Measurements from ENCODE around the gene GSTK1. TPM values are rescaled to one million over a fixed set of nuclear protein-coding genes. Genes with fewer than 3 reads are reported as not detected.
A peak's percentile ranks its signal among the peaks of the same experiment; 100 is the strongest.

The GSTK1 gene
- total RNA-seq, 1 donor from 2014 or later, result 291 TPM

GRCh38 chr7:143299346-143299745 lies 36.1 kb downstream of the GSTK1 start:
- no peak for DNase-seq
- Histone ChIP-seq H3K9me3 (replicated peaks) (no peaks in the 10 kb centered on the region), H3K4me1 (peaks cover 40% of the 10 kb centered on the region), H3K27me3 (ENCODE audit: low read depth) (no peaks in the 10 kb centered on the region), H3K36me3 (peaks cover 98% of the 10 kb centered on the region), H3K27ac (replicated peaks) (peak overlapping the region; percentile 43), H3K4me3 (no peak overlapping the region)
- no peak for TF ChIP-seq CTCF (IDR thresholded peaks at IDR 0.05; ENCODE audit: borderline replicate concordance)
- intact Hi-C loops (cut with micrococcal nuclease), result no loop called here

GRCh38 chr7:143299840-143300239 lies 36.6 kb downstream of the GSTK1 start:
- Histone ChIP-seq H3K27ac (replicated peaks) (peak overlapping the region; percentile 43), H3K9me3 (replicated peaks) (no peaks in the 10 kb centered on the region), H3K36me3 (peaks cover 98% of the 10 kb centered on the region), H3K4me3 (no peak overlapping the region), H3K27me3 (ENCODE audit: low read depth) (no peaks in the 10 kb centered on the region), H3K4me1 (peaks cover 40% of the 10 kb centered on the region)
- intact Hi-C loops (cut with micrococcal nuclease), result no loop called here
- no peak for DNase-seq
- peak; percentile 63 for TF ChIP-seq CTCF (IDR thresholded peaks at IDR 0.05; ENCODE audit: borderline replicate concordance)

DNA sequence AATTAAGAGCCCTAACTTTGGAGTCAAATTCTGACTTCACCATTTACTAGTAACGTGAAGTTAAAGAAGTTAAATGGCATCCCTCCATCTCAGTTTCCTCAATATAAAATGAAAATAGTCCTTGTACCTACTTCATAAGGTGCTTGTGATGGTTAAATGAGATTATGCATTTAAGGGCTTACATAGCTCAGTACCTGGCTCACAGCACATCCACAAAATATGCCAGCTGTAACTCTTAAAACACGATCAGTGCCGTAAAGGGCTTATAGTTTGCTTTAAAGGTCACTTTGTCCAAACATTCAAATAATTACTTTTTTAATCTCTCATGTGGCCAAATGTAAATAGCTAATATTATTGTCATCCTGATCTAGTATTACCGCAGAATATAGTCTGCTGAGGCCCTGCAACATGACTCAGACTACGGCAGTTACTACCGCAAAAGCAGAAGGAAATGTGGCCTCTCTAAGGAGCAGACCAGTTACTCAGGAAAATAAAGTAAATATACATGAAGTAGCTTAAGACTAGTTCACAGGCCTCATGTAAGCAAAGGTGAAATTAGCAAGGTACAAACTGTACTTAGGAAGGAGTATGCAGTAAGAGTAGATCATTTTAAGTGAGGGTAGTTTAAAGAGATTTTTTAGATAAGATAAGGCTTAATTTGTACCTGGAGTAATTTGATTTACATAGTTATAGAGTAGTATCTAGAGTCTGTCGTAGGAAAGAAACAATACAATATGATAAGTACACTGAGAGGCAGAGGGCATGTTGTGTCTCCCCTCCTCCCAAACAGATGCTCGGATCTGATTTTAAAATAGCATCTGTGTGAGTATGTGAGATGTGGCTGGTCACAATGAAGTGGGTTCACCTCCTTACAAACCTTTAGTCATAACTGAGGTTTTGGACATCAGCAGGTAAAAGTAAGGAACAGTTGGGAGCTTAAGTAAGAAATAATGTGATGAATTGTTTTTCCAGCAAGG lies 38.0 kb downstream of the GSTK1 start:
- H3K36me3 ChIP-seq, result peaks cover 97% of the 10 kb centered on the region
- no peak for DNase-seq
- H3K27me3 ChIP-seq (ENCODE audit: low read depth), result no peaks in the 10 kb centered on the region
- no peak for TF ChIP-seq CTCF (IDR thresholded peaks at IDR 0.05; ENCODE audit: borderline replicate concordance)
- H3K4me3 ChIP-seq, result no peak overlapping the region
- H3K4me1 ChIP-seq, result peaks cover 31% of the 10 kb centered on the region
- no peaks in the 10 kb centered on the region for H3K9me3 ChIP-seq (replicated peaks)
- H3K27ac ChIP-seq (replicated peaks), result no peak overlapping the region
- intact Hi-C loops (cut with micrococcal nuclease), result no loop called here

DNA sequence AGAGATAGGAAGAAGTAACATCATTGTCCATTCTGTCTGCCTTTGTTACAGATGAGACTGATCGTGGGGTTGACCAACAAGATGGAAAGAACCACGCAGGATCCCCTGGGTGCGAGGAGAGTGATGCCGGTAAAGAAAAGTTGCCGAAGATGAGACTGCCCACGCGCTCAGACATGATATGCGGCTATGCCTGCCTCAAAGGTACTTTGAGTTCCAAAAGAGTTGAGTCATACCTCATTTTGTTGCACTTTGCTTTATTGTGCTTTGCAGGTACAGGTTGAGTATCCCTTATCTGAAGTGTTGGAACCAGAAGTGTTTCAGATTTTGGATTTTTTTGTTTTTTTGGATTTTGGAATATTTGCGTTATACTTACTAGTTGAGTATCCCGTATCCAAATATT lies 40.5 kb downstream of the GSTK1 start:
- Histone ChIP-seq H3K36me3 (peaks cover 95% of the 10 kb centered on the region), H3K27ac (replicated peaks) (no peak overlapping the region), H3K4me3 (no peak overlapping the region), H3K9me3 (replicated peaks) (no peaks in the 10 kb centered on the region), H3K27me3 (ENCODE audit: low read depth) (no peaks in the 10 kb centered on the region), H3K4me1 (peaks cover 32% of the 10 kb centered on the region)
- no peak for TF ChIP-seq CTCF (IDR thresholded peaks at IDR 0.05; ENCODE audit: borderline replicate concordance)
- no peak for DNase-seq
- intact Hi-C loops (cut with micrococcal nuclease), result loop anchor here (2.0 kb wide), 1 partner anchor 63 kb away; no protein-coding TSS in a partner anchor

GRCh38 chr7:143304938-143305337 lies 41.7 kb downstream of the GSTK1 start:
- TF ChIP-seq CTCF (IDR thresholded peaks at IDR 0.05; ENCODE audit: borderline replicate concordance), result no peak

More at GRCh38 chr7:143304938-143305337, 41.7 kb downstream of the GSTK1 start:
- no peak overlapping the region for H3K27ac ChIP-seq (replicated peaks)
- H3K4me3 ChIP-seq, result no peak overlapping the region
- intact Hi-C loops (cut with micrococcal nuclease), result loop anchor here (2.0 kb wide), 1 partner anchor 64 kb away; no protein-coding TSS in a partner anchor
- H3K4me1 ChIP-seq, result peaks cover 33% of the 10 kb centered on the region
- DNase-seq, result no peak
- H3K9me3 ChIP-seq (replicated peaks), result no peaks in the 10 kb centered on the region
- no peaks in the 10 kb centered on the region for H3K27me3 ChIP-seq (ENCODE audit: low read depth)
- H3K36me3 ChIP-seq, result peaks cover 83% of the 10 kb centered on the region

Measured in left ventricle myocardium inferior (tissue), 1 donor.